NCI-H1930 (cell line): ENCODE measurements around the gene NRTN.
"Not testable (repeated sequence)": the region's sequence is repeated elsewhere in the genome, so short reads cannot be mapped to it uniquely, and the experiment has no call there.

Experiments used
- DNase-seq, 2 experiments: peaks; one replicate each; lab custom pipeline; 2025; lab: John Stamatoyannopoulos, UW

Gene NRTN

GRCh38 chr19:5804516-5805461 is at the start of gene NRTN:
Gene NRTN (plus strand): TSS chr19:5805067. CDS start chr19:5824166, 19,099 bp downstream.
- peak in 1 of 2 experiments; percentile 28 for DNase-seq

GRCh38 chr19:5762608-5763217 is 42.2 kb upstream of the NRTN start:
- DNase-seq, result no peak

GRCh38 chr19:5765220-5765619 is 39.6 kb upstream of the NRTN start:
- DNase-seq, result no peak

GRCh38 chr19:5767949-5768348 is 36.9 kb upstream of the NRTN start:
- DNase-seq, result no peak

- DNase-seq, result no peak
These were observed 32.5 kb upstream of the NRTN start for GRCh38 chr19:5772416-5772815.

- no peak for DNase-seq
These were observed 31.6 kb upstream of the NRTN start for GRCh38 chr19:5773276-5773675.

- DNase-seq, result no peak
These were observed 29.9 kb upstream of the NRTN start for GRCh38 chr19:5774921-5775320.

- no peak for DNase-seq
These were observed 29.1 kb upstream of the NRTN start for GRCh38 chr19:5775668-5776309.

- no peak for DNase-seq
These were observed 26.5 kb upstream of the NRTN start for GRCh38 chr19:5778402-5778801.

GRCh38 chr19:5780916-5781315 is 24.0 kb upstream of the NRTN start:
- DNase-seq, result not testable (repeated sequence)

- no peak for DNase-seq
These were observed 22.5 kb upstream of the NRTN start for GRCh38 chr19:5782322-5782721.

GRCh38 chr19:5782945-5783919 is 21.6 kb upstream of the NRTN start:
- no peak for DNase-seq

- DNase-seq, result no peak
These were observed 20.2 kb upstream of the NRTN start, which contains the start of gene PRR22 for GRCh38 chr19:5784581-5785147. Gene PRR22 (minus strand): TSS chr19:5784746. CDS start chr19:5784660, 86 bp downstream.

GRCh38 chr19:5785423-5785822 is 19.4 kb upstream of the NRTN start:
- no peak for DNase-seq

GRCh38 chr19:5786593-5787408 is 18.1 kb upstream of the NRTN start:
- no peak for DNase-seq

- no peak for DNase-seq
These were observed 17.3 kb upstream of the NRTN start for GRCh38 chr19:5787409-5788182.

- DNase-seq, result no peak
These were observed 16.4 kb upstream of the NRTN start for GRCh38 chr19:5788422-5788821.

GRCh38 chr19:5789351-5789761 is 15.5 kb upstream of the NRTN start:
- no peak for DNase-seq

GRCh38 chr19:5789886-5790558 is 14.8 kb upstream of the NRTN start:
- no peak for DNase-seq
